ENCODE measurements around the gene CLCA4. TPM values are rescaled to one million over a fixed set of nuclear protein-coding genes. Genes with fewer than 3 reads are reported as not detected.
"Not testable (repeated sequence)": the region's sequence is repeated elsewhere in the genome, so short reads cannot be mapped to it uniquely, and the experiment has no call there.

CLCA4 gene
- total RNA-seq, result 12.1 and 45.8 TPM in 2 replicates

GRCh38 chr1:86546787-86547221 is at the start of gene CLCA4:
Gene CLCA4, plus strand, starts transcription at chr1:86547078. Its CDS starts 42 bp downstream, at chr1:86547120.
- DNase-seq (ENCODE audit: low read depth), result peak; percentile 99
- peak within 1 kb of the TSS; percentile 12 for H3K4me3 ChIP-seq (ENCODE audit: low read depth, low read length)
- no peaks in the 10 kb centered on the region for H3K36me3 ChIP-seq (ENCODE audit: control insufficient read depth, insufficient read depth, low read length)
- no peak for TF ChIP-seq CTCF (IDR thresholded peaks at IDR 0.05; ENCODE audit: insufficient read depth, low read length, severe bottlenecking)
- no peaks in the 10 kb centered on the region for H3K27me3 ChIP-seq (ENCODE audit: control insufficient read depth, insufficient read depth, low read length)
- FAIRE-seq, result no peak

GRCh38 chr1:86498281-86498680 is 48.6 kb upstream of the CLCA4 start:
- H3K27me3 ChIP-seq (ENCODE audit: control insufficient read depth, insufficient read depth, low read length), result no peaks in the 10 kb centered on the region
- FAIRE-seq (no peak), DNase-seq (ENCODE audit: low read depth) (no peak)
- no peak overlapping the region for H3K4me3 ChIP-seq (ENCODE audit: low read depth, low read length)
- no peak for TF ChIP-seq CTCF (IDR thresholded peaks at IDR 0.05; ENCODE audit: insufficient read depth, low read length, severe bottlenecking)
- no peaks in the 10 kb centered on the region for H3K36me3 ChIP-seq (ENCODE audit: control insufficient read depth, insufficient read depth, low read length)

- H3K27me3 ChIP-seq (ENCODE audit: control insufficient read depth, insufficient read depth, low read length), result no peaks in the 10 kb centered on the region
- DNase-seq (ENCODE audit: low read depth) (peak; percentile 31), FAIRE-seq (no peak)
- H3K4me3 ChIP-seq (ENCODE audit: low read depth, low read length), result no peak overlapping the region
- H3K36me3 ChIP-seq (ENCODE audit: control insufficient read depth, insufficient read depth, low read length), result no peaks in the 10 kb centered on the region
- TF ChIP-seq CTCF (IDR thresholded peaks at IDR 0.05; ENCODE audit: insufficient read depth, low read length, severe bottlenecking), result peak; percentile 30
Observed at GRCh38 chr1:86499987-86500593, 46.8 kb upstream of the CLCA4 start.

GRCh38 chr1:86500714-86501113 is 46.2 kb upstream of the CLCA4 start:
- Histone ChIP-seq H3K4me3 (ENCODE audit: low read depth, low read length) (no peak overlapping the region), H3K36me3 (ENCODE audit: control insufficient read depth, insufficient read depth, low read length) (no peaks in the 10 kb centered on the region), H3K27me3 (ENCODE audit: control insufficient read depth, insufficient read depth, low read length) (no peaks in the 10 kb centered on the region)
- FAIRE-seq, result no peak
- no peak for TF ChIP-seq CTCF (IDR thresholded peaks at IDR 0.05; ENCODE audit: insufficient read depth, low read length, severe bottlenecking)
- no peak for DNase-seq (ENCODE audit: low read depth)

GRCh38 chr1:86502125-86502646 is 44.7 kb upstream of the CLCA4 start:
- DNase-seq (ENCODE audit: low read depth), result peak; percentile 33
- FAIRE-seq, result peak; percentile 96
- not testable (repeated sequence) for H3K36me3 ChIP-seq (ENCODE audit: control insufficient read depth, insufficient read depth, low read length); H3K4me3 ChIP-seq (ENCODE audit: low read depth, low read length); H3K27me3 ChIP-seq (ENCODE audit: control insufficient read depth, insufficient read depth, low read length)
- TF ChIP-seq CTCF (IDR thresholded peaks at IDR 0.05; ENCODE audit: insufficient read depth, low read length, severe bottlenecking), result peak; percentile 45

Measured in bronchial epithelial cell (primary cell).